Bronchial epithelial cell (primary cell): ENCODE results near the gene YWHAQ. TPM values are rescaled to one million over a fixed set of nuclear protein-coding genes. Genes with fewer than 3 reads are reported as not detected.

Experiments used
- DNase-seq: peaks from one replicate; pipeline ENCODE4 v3.0.0-alpha.2; 2010; ENCODE audit warnings: low read depth
- FAIRE-seq: peaks from 2 replicates; lab custom pipeline; 2011; peaks lifted over from hg19 to GRCh38; lab: Jason Lieb, UNC
- H3K27me3 ChIP-seq: 2 replicates; pipeline ENCODE4 v1.5.1; 2011; ENCODE audit warnings: low read length; ENCODE audit not compliant: control insufficient read depth, insufficient read depth
- H3K36me3 ChIP-seq: 2 replicates; pipeline ENCODE4 v1.5.1; 2011; ENCODE audit warnings: low read length; ENCODE audit not compliant: control insufficient read depth, insufficient read depth
- H3K4me3 ChIP-seq: 2 replicates; pipeline ENCODE4 v1.5.1; 2011; ENCODE audit warnings: mild to moderate bottlenecking, low read depth, low read length, control low read depth
- CTCF ChIP-seq: IDR thresholded peaks from 2 replicates; pipeline ENCODE4 v1.5.1; 2011; ENCODE audit warnings: mild to moderate bottlenecking, moderate library complexity, low read length, control low read depth, inconsistent platforms; ENCODE audit not compliant: insufficient read depth, severe bottlenecking
- total RNA-seq: library from RNA; depleted of rRNA; stranded (reverse); fragments of >200 nt; gene quantifications from 2 replicates; pipeline ENCODE4 v1.2.1, GENCODE V29; 2014

The YWHAQ gene
- total RNA-seq, 1 donor from 2014 or later: 176 TPM

- Histone ChIP-seq H3K36me3 (no peaks in the 10 kb centered on the region), H3K4me3 (no peak overlapping the region), H3K27me3 (no peaks in the 10 kb centered on the region)
- TF ChIP-seq CTCF: no peak
- DNase-seq: no peak
- no peak for FAIRE-seq
These were observed 24.9 kb upstream of the YWHAQ start for GRCh38 chr2:9655441-9656269.

GRCh38 chr2:9654452-9655100 is 23.8 kb upstream of the YWHAQ start:
- Histone ChIP-seq H3K27me3 (no peaks in the 10 kb centered on the region), H3K36me3 (no peaks in the 10 kb centered on the region), H3K4me3 (no peak overlapping the region)
- no peak for TF ChIP-seq CTCF
- FAIRE-seq (no peak), DNase-seq (no peak)

- H3K36me3 ChIP-seq: no peaks in the 10 kb centered on the region
- H3K4me3 ChIP-seq: no peak overlapping the region
- H3K27me3 ChIP-seq: no peaks in the 10 kb centered on the region
- DNase-seq (no peak), FAIRE-seq (no peak)
- TF ChIP-seq CTCF: no peak
These were observed 22.9 kb upstream of the YWHAQ start for GRCh38 chr2:9653485-9654271.

GRCh38 chr2:9652898-9653479 is 22.2 kb upstream of the YWHAQ start:
- DNase-seq: no peak
- Histone ChIP-seq H3K27me3 (no peaks in the 10 kb centered on the region), H3K36me3 (no peaks in the 10 kb centered on the region), H3K4me3 (no peak overlapping the region)
- TF ChIP-seq CTCF: no peak
- FAIRE-seq: no peak

GRCh38 chr2:9652267-9652666 is 21.5 kb upstream of the YWHAQ start:
- Histone ChIP-seq H3K4me3 (no peak overlapping the region), H3K36me3 (no peaks in the 10 kb centered on the region), H3K27me3 (no peaks in the 10 kb centered on the region)
- FAIRE-seq (no peak), DNase-seq (no peak)
- TF ChIP-seq CTCF: no peak
